ENCODE results near the gene MAP2K6. TPM values are rescaled to one million over a fixed set of nuclear protein-coding genes. Genes with fewer than 3 reads are reported as not detected.

Gene MAP2K6
- total RNA-seq, 1 experiment from 2014 or later = 1.4 TPM

Other genes starting within 250 kb of the MAP2K6 start
- 0.08 TPM in 1 of 2 replicates, not detected in the other for gene ABCA10, start 185.9 kb upstream of the MAP2K6 start, total RNA-seq (2014; rRNA removed; shearing (Covaris generic))
- gene ABCA5, start 87.6 kb upstream of the MAP2K6 start, total RNA-seq (2014; rRNA removed; shearing (Covaris generic)) = 8.8 and 11.1 TPM in 2 replicates

Measured in SJSA1 (cell line).